Renal cortex interstitium (tissue), 11 donors: ENCODE measurements around the gene CDH23. TPM values are rescaled to one million over a fixed set of nuclear protein-coding genes. Genes with fewer than 3 reads are reported as not detected.

Source experiments
- DNase-seq, 11 donors: peaks; one replicate each; pipeline ENCODE4 v3.0.0-alpha.2; 2013; ENCODE audit warnings: low read depth in 9 of 11, low spot score in 4 of 11; ENCODE audit errors: extremely low read depth in 1 of 11
- polyA plus RNA-seq, 3 donors: library from polyadenylated mRNA; unstranded; fragments of 120-200 nt; gene quantifications; one replicate each; pipeline ENCODE4 v1.2.1, GENCODE V29; 2013; ENCODE audit not compliant: insufficient read length in 3 of 3

CDH23 gene
- polyA plus RNA-seq, 3 donors = 0.78 to 2.1 (median 1.0) TPM

DNA sequence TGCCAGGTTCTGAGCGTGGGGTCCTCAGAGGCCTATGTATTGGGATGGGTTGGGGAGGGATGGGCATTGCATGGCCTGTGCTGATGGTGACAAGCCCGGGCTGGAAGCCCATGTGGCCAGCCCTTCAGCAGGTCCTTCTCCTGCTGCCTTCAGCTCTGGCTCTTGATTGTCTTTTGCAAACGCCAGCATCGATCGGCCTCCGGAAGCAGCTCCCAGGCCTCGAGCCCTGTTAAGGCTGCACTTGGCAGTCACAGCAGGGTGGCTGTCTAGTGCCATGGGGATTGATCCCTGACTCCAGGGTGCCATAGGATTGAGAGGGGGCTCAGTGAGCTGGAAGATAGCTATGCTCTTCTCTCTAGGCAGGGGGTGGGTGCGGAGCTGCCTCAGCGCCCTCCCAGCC lies 51.4 kb downstream of the CDH23 start:
- DNase-seq = no peak

DNA sequence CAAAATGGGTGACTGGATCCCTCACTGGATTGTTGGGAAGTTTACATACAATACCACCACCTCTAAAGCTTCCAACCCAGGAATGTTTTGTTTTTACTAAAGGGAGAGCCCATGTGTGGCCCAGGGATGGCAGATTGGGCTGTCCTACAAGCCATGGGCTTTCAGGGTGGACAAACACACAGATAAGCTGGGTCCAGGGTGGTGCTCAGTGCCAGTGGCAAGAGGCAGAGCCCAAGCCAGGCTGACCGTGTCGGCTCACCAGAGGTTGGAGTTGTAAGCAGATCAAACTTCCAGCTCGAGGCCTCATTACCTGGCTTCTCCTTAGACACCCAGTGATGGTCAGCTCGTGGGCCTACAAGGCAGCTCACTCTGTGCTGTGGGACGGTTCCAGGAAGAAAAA lies 52.3 kb downstream of the CDH23 start:
- no peak for DNase-seq

- DNase-seq = no peak
These were observed 55.0 kb downstream of the CDH23 start for GRCh38 chr10:71451754-71452153.

- DNase-seq = no peak
These were observed 56.5 kb downstream of the CDH23 start for GRCh38 chr10:71453186-71453585.

GRCh38 chr10:71454347-71454746 lies 57.6 kb downstream of the CDH23 start:
- DNase-seq = no peak

DNA sequence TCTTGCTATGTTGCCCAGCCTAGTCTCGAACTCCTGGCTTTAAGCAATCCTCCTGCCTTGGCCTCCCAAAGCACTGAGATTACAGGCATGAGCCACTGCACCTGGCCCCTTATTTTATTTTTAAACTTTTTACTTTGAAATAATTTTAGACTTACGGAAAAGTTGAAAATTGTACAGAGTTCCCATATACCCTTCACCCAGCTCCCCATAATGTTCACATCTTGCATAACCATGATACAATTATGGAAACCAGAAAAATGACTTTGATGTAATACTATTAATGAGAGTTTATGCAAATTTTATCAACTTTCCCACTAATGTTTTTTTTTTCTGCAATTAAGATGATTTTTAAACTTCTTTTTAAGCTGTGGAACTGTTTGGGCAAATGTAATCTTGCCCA lies 58.3 kb downstream of the CDH23 start:
- no peak for DNase-seq

- DNase-seq = no peak
These were observed 59.9 kb downstream of the CDH23 start for GRCh38 chr10:71456631-71457030.

GRCh38 chr10:71457908-71458307 lies 61.2 kb downstream of the CDH23 start:
- no peak for DNase-seq

DNA sequence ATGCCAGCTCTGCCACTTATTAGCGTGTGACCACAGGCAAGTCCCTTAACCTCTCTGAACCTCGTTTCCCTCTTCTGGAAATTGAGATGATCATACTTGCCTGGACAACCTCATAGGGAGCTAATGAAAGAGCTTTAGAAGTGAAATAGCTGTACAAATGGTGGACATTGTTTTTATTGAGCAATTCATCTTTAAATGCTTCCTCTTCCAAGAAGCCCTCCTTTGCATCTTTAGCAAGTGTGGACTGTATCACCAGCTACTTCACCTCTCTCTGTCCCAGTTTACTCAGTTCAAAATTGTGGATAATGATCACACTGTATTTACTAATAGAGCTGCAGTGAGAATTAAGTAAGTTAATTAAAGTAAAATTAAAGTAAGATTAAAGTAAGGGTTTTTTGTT lies 61.7 kb downstream of the CDH23 start:
- DNase-seq = no peak

- no peak for DNase-seq
These were observed 62.8 kb downstream of the CDH23 start for GRCh38 chr10:71459513-71459912.

- no peak for DNase-seq
These were observed 63.9 kb downstream of the CDH23 start for GRCh38 chr10:71460615-71461014.

GRCh38 chr10:71461457-71461856 lies 64.7 kb downstream of the CDH23 start:
- DNase-seq = no peak

- DNase-seq = no peak
These were observed 65.6 kb downstream of the CDH23 start for GRCh38 chr10:71462062-71462935.

DNA sequence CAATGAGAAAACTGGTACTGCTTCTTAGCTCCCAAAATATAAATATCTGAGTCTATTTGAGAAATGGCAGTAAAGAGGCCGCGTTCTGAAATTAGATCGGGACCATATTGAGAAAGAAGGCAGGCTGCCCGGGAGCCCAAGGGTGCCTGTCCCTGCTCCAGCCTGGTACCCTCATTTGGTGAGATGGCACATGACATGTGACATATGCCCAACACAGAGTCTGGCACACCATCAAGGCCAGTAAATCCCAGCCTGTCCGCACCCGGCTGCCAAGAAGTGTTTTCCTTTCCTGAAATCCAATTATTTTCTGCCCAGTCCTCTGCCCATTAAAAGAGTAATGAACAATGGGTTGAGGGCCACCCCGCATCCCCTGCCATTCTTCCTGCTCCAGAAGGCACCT lies 66.4 kb downstream of the CDH23 start:
- DNase-seq = no peak

DNA sequence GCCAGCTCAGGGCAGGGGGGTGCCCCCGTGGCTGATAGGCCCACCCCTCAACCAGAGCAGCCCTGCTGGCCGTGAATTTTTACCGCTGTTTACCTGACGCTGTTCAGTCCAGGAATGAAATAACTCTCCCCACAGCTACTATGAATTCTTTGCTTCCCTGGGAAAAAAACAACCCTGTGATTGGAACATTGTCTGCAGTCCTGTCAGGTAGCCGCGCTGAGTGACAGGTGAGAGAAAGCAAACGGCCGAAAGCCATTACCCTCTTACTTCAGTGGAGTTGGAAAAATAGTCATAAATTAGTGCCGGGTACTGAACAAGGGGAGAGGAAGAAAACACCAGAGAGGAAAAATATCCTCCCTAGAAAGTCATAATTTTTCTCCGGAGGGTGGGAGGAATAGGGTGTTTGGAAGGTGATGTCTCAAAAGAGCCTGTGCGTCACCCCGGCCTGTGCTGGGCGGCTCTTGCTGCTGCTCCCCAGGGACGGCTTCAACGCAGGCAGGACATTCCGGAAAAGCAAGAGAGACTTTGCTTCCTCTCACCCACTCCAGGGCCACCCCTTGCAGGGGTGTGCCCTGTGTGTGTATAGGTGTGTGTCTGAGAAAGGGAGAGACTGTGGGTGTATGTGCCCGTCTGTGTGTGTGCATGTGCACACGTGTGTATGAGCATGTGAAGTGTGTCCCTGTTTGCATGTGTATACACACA lies 69.0 kb downstream of the CDH23 start:
- no peak for DNase-seq

DNA sequence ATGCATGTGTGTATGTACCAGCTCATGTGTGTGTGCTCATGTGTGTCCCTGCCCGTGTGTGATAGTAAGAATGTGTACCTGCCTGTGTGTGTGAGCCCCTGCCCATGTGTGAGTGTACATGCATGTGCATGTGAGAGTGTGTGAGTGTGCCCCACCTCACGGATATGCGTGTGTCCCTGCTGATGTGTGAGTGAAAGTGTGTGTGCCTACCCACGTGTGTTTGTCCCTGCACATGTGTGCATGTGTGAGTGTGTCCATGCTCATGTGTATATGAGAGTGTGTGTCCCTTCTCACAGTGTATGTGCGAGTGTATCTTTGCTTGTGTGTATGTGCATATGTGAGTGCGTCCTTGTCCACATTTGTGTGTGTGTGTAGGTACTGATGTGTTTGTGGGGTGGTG lies 69.6 kb downstream of the CDH23 start:
- no peak for DNase-seq

DNA sequence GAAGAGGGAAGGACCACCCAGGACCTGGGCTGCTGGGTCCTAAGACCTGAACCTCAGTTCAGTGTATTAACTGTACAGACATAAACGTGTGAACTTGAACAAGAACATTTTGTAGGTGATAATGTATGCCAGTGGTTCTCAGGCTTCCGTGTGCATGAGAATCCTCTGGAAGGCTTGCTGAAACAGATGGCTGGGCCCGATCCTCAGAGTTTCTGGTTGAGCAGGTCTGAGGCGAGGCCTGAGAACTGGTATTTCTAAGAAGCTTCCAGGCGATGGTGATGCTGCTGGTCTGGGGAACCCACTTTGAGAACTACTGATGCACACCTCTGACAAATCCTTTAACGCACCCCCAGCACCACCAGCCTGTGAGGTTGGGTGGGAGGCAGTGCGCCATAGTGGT lies 70.4 kb downstream of the CDH23 start:
- no peak for DNase-seq

DNA sequence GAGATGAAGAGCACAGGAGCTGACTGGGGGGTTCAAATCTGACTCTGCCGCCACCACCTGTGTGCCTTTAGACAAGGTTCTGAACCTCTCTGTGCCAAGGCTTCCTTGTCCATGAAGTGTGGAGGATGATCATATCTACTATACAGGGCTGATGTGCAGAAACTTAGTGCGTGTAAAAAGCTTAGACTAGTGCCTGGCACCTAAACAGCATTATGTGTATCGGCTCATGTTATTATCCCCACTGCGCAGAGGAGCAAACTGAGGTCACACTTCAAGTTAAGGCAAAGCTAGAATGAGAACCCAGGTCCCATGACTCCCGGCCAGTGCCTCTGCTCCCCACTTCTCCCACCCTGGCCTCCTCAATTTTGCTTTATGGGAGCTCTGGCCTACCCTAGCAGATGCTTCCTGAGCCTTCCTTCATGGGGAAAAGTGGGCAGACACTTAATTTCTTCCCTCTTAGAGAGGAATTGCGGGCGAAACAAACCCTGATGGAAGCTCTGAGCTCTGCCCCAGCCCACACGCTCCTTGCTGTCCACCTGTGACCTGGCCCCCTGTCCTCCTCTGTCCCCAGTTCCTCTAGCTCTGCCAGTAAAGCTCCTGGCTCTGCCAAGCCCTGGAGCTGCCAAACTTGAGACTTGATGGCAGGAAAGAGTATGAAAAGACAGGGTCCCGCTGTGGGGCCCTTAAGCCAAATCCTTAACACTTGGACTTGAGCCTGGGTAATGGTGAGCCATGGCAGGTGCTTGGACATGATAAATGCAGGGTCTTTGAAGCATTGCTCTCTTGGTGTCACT lies 71.0 kb downstream of the CDH23 start:
- no peak for DNase-seq

DNA sequence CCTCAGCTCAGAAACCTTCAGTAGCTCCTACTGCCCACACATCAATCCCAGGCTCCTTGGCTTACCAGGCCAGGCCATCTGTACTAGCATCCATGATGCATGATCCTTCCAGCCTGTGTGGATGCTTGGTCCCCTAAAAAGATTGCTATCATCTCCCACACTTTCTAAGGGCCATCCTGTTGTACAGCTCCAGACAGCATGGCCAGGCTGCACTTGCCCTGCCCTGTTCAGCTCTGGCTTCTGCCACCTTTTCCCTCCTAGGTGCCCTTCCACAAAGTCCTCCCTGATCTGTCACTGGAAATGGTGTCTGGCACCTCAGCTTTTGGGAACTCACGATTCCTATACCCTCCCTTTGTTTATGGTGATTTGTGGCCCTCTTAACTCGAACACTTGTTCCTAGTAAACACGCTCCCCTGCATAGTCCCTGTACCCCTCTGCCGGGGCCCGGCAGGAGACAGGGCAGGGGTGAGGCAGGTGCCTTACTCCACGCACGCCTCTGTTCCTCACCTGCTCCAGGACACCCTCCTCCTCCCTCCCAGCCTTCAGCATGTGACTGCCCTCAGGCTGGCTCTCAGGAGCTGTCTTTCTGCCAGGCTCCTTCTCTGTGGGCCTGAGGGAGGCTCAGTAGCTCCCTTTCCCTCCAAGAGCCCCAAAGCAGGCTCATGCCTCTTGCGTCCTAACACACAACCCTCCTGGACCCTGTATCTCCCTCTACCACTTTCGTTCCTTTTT lies 71.8 kb downstream of the CDH23 start:
- DNase-seq = no peak
